Astrocyte (in vitro differentiated cells and primary cell): ENCODE measurements around the gene TAOK2. TPM values are rescaled to one million over a fixed set of nuclear protein-coding genes. Genes with fewer than 3 reads are reported as not detected.
"Not testable (repeated sequence)": the region's sequence is repeated elsewhere in the genome, so short reads cannot be mapped to it uniquely, and the experiment has no call there.

ENCODE experiments used
- DNase-seq: peaks from one replicate; pipeline ENCODE4 v3.0.0-alpha.2; 2010; ENCODE audit warnings: low read depth
- FAIRE-seq: peaks from 2 replicates; lab custom pipeline; 2011; peaks lifted over from hg19 to GRCh38; lab: Jason Lieb, UNC
- H2AFZ ChIP-seq: 2 replicates; pipeline ENCODE4 v1.6.0; 2012; ENCODE audit warnings: low read depth, low read length, inconsistent platforms
- H3K27ac ChIP-seq: 2 replicates; pipeline ENCODE4 v1.5.1; 2011; ENCODE audit warnings: low read depth, low read length, inconsistent platforms
- H3K27me3 ChIP-seq: 2 replicates; pipeline ENCODE4 v1.6.0; 2011; ENCODE audit warnings: low read length, inconsistent platforms; ENCODE audit not compliant: insufficient read depth
- H3K36me3 ChIP-seq: 2 replicates; pipeline ENCODE4 v1.5.1; 2011; ENCODE audit warnings: low read length, inconsistent platforms; ENCODE audit not compliant: insufficient read depth
- H3K4me1 ChIP-seq: 2 replicates; pipeline ENCODE4 v1.5.1; 2011; ENCODE audit warnings: low read length, inconsistent platforms; ENCODE audit not compliant: insufficient read depth
- H3K4me2 ChIP-seq: 2 replicates; pipeline ENCODE4 v1.6.0; 2012; ENCODE audit warnings: low read length, inconsistent platforms
- H3K4me3 ChIP-seq: 2 replicates; pipeline ENCODE4 v1.5.1; 2011; ENCODE audit warnings: low read depth, mild to moderate bottlenecking, low read length, inconsistent platforms; ENCODE audit not compliant: insufficient read depth
- H3K79me2 ChIP-seq: 2 replicates; pipeline ENCODE4 v1.6.0; 2012; ENCODE audit warnings: mild to moderate bottlenecking, low read length, inconsistent platforms; ENCODE audit not compliant: insufficient read depth
- H3K9ac ChIP-seq: 2 replicates; pipeline ENCODE4 v1.6.0; 2012; ENCODE audit warnings: mild to moderate bottlenecking, low read length, inconsistent platforms
- H3K9me3 ChIP-seq: 2 replicates; pipeline ENCODE4 v1.5.1; 2012; ENCODE audit warnings: low read depth, mild to moderate bottlenecking, low read length, inconsistent platforms; ENCODE audit not compliant: insufficient read depth
- H4K20me1 ChIP-seq: 2 replicates; pipeline ENCODE4 v1.6.0; 2012; ENCODE audit warnings: low read length, inconsistent platforms; ENCODE audit not compliant: insufficient read depth
- H3K27ac Mint-ChIP-seq: one replicate; pipeline ENCODE4 v1.8.0; 2021; ENCODE audit warnings: mild to moderate bottlenecking, mixed read lengths; ENCODE audit not compliant: unreplicated experiment
- H3K27me3 Mint-ChIP-seq: one replicate; pipeline ENCODE4 v1.8.0; 2021; ENCODE audit warnings: low read depth, mixed read lengths; ENCODE audit not compliant: unreplicated experiment
- H3K36me3 Mint-ChIP-seq: one replicate; pipeline ENCODE4 v1.8.0; 2021; ENCODE audit warnings: low read depth, mixed read lengths; ENCODE audit not compliant: unreplicated experiment
- H3K4me1 Mint-ChIP-seq: one replicate; pipeline ENCODE4 v1.8.0; 2021; ENCODE audit warnings: low read depth, mixed read lengths; ENCODE audit not compliant: unreplicated experiment
- H3K4me3 Mint-ChIP-seq: one replicate; pipeline ENCODE4 v1.8.0; 2021; ENCODE audit warnings: mild to moderate bottlenecking, moderate library complexity, mixed read lengths; ENCODE audit not compliant: unreplicated experiment
- H3K9me3 Mint-ChIP-seq: one replicate; pipeline ENCODE4 v1.8.0; 2021; ENCODE audit warnings: mild to moderate bottlenecking, mixed read lengths; ENCODE audit not compliant: unreplicated experiment
- CTCF ChIP-seq: IDR thresholded peaks from 2 replicates; pipeline ENCODE4 v1.5.1; 2011; ENCODE audit warnings: low read depth, mild to moderate bottlenecking, inconsistent platforms, low read length, moderate library complexity; ENCODE audit not compliant: insufficient read depth
- EZH2 ChIP-seq: IDR thresholded peaks from 2 replicates; pipeline ENCODE4 v1.6.1; 2012; ENCODE audit warnings: mild to moderate bottlenecking, low read length, inconsistent platforms; ENCODE audit not compliant: insufficient read depth
- total RNA-seq: library from RNA; stranded (reverse); gene quantifications from 2 replicates; pipeline ENCODE4 v1.2.1, GENCODE V29; 2021

TAOK2 gene
- total RNA-seq, 1 donor from 2014 or later, result 55.9 TPM

GRCh38 chr16:29959293-29959692, 14.4 kb upstream of the TAOK2 start:
- H3K27ac Mint-ChIP-seq, result no peak overlapping the region
- Histone ChIP-seq H3K4me3 (no peak overlapping the region), H3K79me2 (no peaks in the 10 kb centered on the region), H2AFZ (no peak overlapping the region), H3K4me2 (no peak overlapping the region), H3K27ac (no peak overlapping the region), H3K27me3 (no peaks in the 10 kb centered on the region), H3K9ac (no peak overlapping the region), H3K9me3 (no peaks in the 10 kb centered on the region), H4K20me1 (no peaks in the 10 kb centered on the region), H3K4me1 (peaks cover 13% of the 10 kb centered on the region), H3K36me3 (no peaks in the 10 kb centered on the region)
- no peaks in the 10 kb centered on the region for H3K27me3 Mint-ChIP-seq
- FAIRE-seq (no peak), DNase-seq (no peak)
- no peaks in the 10 kb centered on the region for H3K9me3 Mint-ChIP-seq
- no peak overlapping the region for H3K4me3 Mint-ChIP-seq
- peaks cover 9% of the 10 kb centered on the region for H3K4me1 Mint-ChIP-seq
- H3K36me3 Mint-ChIP-seq, result peaks cover 5% of the 10 kb centered on the region
- TF ChIP-seq CTCF (no peak), EZH2 (no peak)

GRCh38 chr16:29959821-29960220, 13.8 kb upstream of the TAOK2 start:
- not testable (repeated sequence) for H3K9me3 Mint-ChIP-seq, H3K79me2 ChIP-seq, FAIRE-seq, H3K36me3 Mint-ChIP-seq, H4K20me1 ChIP-seq, H3K4me2 ChIP-seq, H3K36me3 ChIP-seq, H3K27me3 ChIP-seq, H3K9ac ChIP-seq, DNase-seq, H3K27ac Mint-ChIP-seq, H3K4me3 ChIP-seq, H3K9me3 ChIP-seq, H3K27me3 Mint-ChIP-seq, H3K27ac ChIP-seq, H2AFZ ChIP-seq
- peaks cover 13% of the 10 kb centered on the region for H3K4me1 ChIP-seq
- Mint-ChIP-seq H3K4me3 (peak overlapping the region; percentile 42), H3K4me1 (peaks cover 11% of the 10 kb centered on the region)

- H3K79me2 ChIP-seq, result no peaks in the 10 kb centered on the region
Measured at GRCh38 chr16:29961127-29961478, 12.6 kb upstream of the TAOK2 start.

More at GRCh38 chr16:29961127-29961478, 12.6 kb upstream of the TAOK2 start:
- DNase-seq (no peak), FAIRE-seq (no peak)
- Histone ChIP-seq H3K9me3 (no peaks in the 10 kb centered on the region), H4K20me1 (no peaks in the 10 kb centered on the region), H3K27ac (no peak overlapping the region), H3K27me3 (no peaks in the 10 kb centered on the region), H3K4me3 (peak overlapping the region; percentile 75), H3K36me3 (no peaks in the 10 kb centered on the region), H3K4me2 (peak overlapping the region; percentile 99), H3K4me1 (peaks cover 13% of the 10 kb centered on the region), H3K9ac (peak overlapping the region; percentile 89), H2AFZ (peak overlapping the region; percentile 94)
- Mint-ChIP-seq H3K4me1 (peaks cover 11% of the 10 kb centered on the region), H3K27ac (peak overlapping the region; percentile 72), H3K9me3 (no peaks in the 10 kb centered on the region), H3K4me3 (peak overlapping the region; percentile 82), H3K27me3 (no peaks in the 10 kb centered on the region), H3K36me3 (peaks cover 11% of the 10 kb centered on the region)
- TF ChIP-seq EZH2 (no peak), CTCF (no peak)
